ENCODE data around the gene CCSER2. TPM values are rescaled to one million over a fixed set of nuclear protein-coding genes. Genes with fewer than 3 reads are reported as not detected.

The CCSER2 gene
- total and polyA plus RNA-seq, 2 donors (not counting 1 experiment from before 2014, with no cell fraction given), result 6.0 to 45.9 TPM

GRCh38 chr10:84291384-84291783 lies 37.0 kb upstream of the CCSER2 start:
- TF ChIP-seq CTCF (IDR thresholded peaks at IDR 0.05), result no peak
- no peak for TF ChIP-seq EZH2 (IDR thresholded peaks at IDR 0.05; ENCODE audit: borderline replicate concordance, insufficient read depth, low read depth, low read length, poor library complexity, severe bottlenecking)
- ATAC-seq (ENCODE audit: low read depth) (no peak), DNase-seq (no peak)
- intact Hi-C loops (cut with micrococcal nuclease), result no loop called here
- POLR2A ChIA-PET, result no interaction called here
- CTCF ChIA-PET, result interaction anchor here (1.4 kb wide), 1 partner anchor 29 kb away, joined by 3 read pairs; no protein-coding TSS in a partner anchor
- H3K9me3 ChIP-seq (ENCODE audit: control extremely low read depth in 1 of 3, control insufficient read depth in 2 of 3, insufficient read depth in 1 of 3, low read length in 2 of 3), result peaks cover 0 to under 1% (median 0%) of the 10 kb centered on the region in 3 donors
- H3K9me3 Mint-ChIP-seq (ENCODE audit: insufficient read depth), result no peaks in the 10 kb centered on the region
- H3K27ac ChIP-seq (ENCODE audit: low read length in 2 of 2), result no peak overlapping the region
- no peaks in the 10 kb centered on the region for H4K20me1 ChIP-seq (ENCODE audit: control insufficient read depth, insufficient read depth, low read length, poor library complexity, severe bottlenecking)
- H3K4me2 ChIP-seq (replicated peaks; ENCODE audit: low read depth, low read length, poor library complexity, severe bottlenecking), result no peak overlapping the region
- H3K4me3 ChIP-seq (ENCODE audit: control extremely low read depth in 1 of 5, extremely low read depth in 1 of 5, insufficient read depth in 1 of 5, low read depth in 2 of 5, low read length in 4 of 5), result no peak overlapping the region
- no peaks in the 10 kb centered on the region for H3K4me1 Mint-ChIP-seq
- no peaks in the 10 kb centered on the region for H3K79me2 ChIP-seq (ENCODE audit: control insufficient read depth, insufficient read depth, low read length)
- H3K4me3 Mint-ChIP-seq, result no peak overlapping the region
- no peak overlapping the region for H3K27ac Mint-ChIP-seq
- no CpG with 5 or more reads among the region's 1 CpG for WGBS (ENCODE audit: insufficient coverage)
- H3K27me3 ChIP-seq (replicated peaks in 1 of 4; ENCODE audit: control extremely low read depth in 1 of 4, control insufficient read depth in 3 of 4, insufficient read depth in 4 of 4, low read length in 3 of 4), result peaks cover 0 to 4% (median 0%) of the 10 kb centered on the region in 4 experiments
- no peaks in the 10 kb centered on the region for H3K4me1 ChIP-seq (ENCODE audit: control insufficient read depth in 2 of 2, insufficient read depth in 2 of 2, low read length in 2 of 2)
- no peaks in the 10 kb centered on the region for H3K36me3 ChIP-seq (replicated peaks in 1 of 2; ENCODE audit: control extremely low read depth in 1 of 2, control insufficient read depth in 1 of 2, extremely low read depth in 1 of 2, insufficient read depth in 2 of 2, low read length in 1 of 2)
- H2AFZ ChIP-seq (ENCODE audit: insufficient read depth, low read depth, low read length, poor library complexity, severe bottlenecking), result no peak overlapping the region
- peaks cover 11% of the 10 kb centered on the region for H3K27me3 Mint-ChIP-seq
- H3K9ac ChIP-seq (ENCODE audit: low read length), result no peak overlapping the region

GRCh38 chr10:84292502-84292901 lies 35.9 kb upstream of the CCSER2 start:
- intact Hi-C loops (cut with micrococcal nuclease), result no loop called here
- WGBS (ENCODE audit: insufficient coverage), result no CpG with 5 or more reads among the region's 2 CpGs
- DNase-seq, result no peak

More at GRCh38 chr10:84292502-84292901, 35.9 kb upstream of the CCSER2 start:
- Histone ChIP-seq H3K9ac (ENCODE audit: low read length) (no peak overlapping the region), H3K36me3 (replicated peaks in 1 of 2; ENCODE audit: control extremely low read depth in 1 of 2, control insufficient read depth in 1 of 2, extremely low read depth in 1 of 2, insufficient read depth in 2 of 2, low read length in 1 of 2) (no peaks in the 10 kb centered on the region), H3K9me3 (ENCODE audit: control extremely low read depth in 1 of 3, control insufficient read depth in 2 of 3, insufficient read depth in 1 of 3, low read length in 2 of 3) (no peaks in the 10 kb centered on the region), H3K79me2 (ENCODE audit: control insufficient read depth, insufficient read depth, low read length) (no peaks in the 10 kb centered on the region), H3K4me3 (ENCODE audit: control extremely low read depth in 1 of 5, extremely low read depth in 1 of 5, insufficient read depth in 1 of 5, low read depth in 2 of 5, low read length in 4 of 5) (no peak overlapping the region), H3K4me1 (ENCODE audit: control insufficient read depth in 2 of 2, insufficient read depth in 2 of 2, low read length in 2 of 2) (no peaks in the 10 kb centered on the region), H4K20me1 (ENCODE audit: control insufficient read depth, insufficient read depth, low read length, poor library complexity, severe bottlenecking) (no peaks in the 10 kb centered on the region), H3K27me3 (replicated peaks in 1 of 4; ENCODE audit: control extremely low read depth in 1 of 4, control insufficient read depth in 3 of 4, insufficient read depth in 4 of 4, low read length in 3 of 4) (peaks cover 0 to 4% (median 0%) of the 10 kb centered on the region in 4 experiments), H3K27ac (ENCODE audit: low read length in 2 of 2) (no peak overlapping the region), H2AFZ (ENCODE audit: insufficient read depth, low read depth, low read length, poor library complexity, severe bottlenecking) (no peak overlapping the region), H3K4me2 (replicated peaks; ENCODE audit: low read depth, low read length, poor library complexity, severe bottlenecking) (no peak overlapping the region)
- ChIA-PET POLR2A (no interaction called here), CTCF (interaction anchor here (1.3 kb wide), 1 partner anchor 32 kb away, joined by 3 read pairs; no protein-coding TSS in a partner anchor)
- no peak for ATAC-seq (ENCODE audit: low read depth)
- Mint-ChIP-seq H3K4me1 (no peaks in the 10 kb centered on the region), H3K27me3 (peaks cover 10% of the 10 kb centered on the region), H3K27ac (no peak overlapping the region), H3K9me3 (ENCODE audit: insufficient read depth) (no peaks in the 10 kb centered on the region), H3K4me3 (no peak overlapping the region)
- TF ChIP-seq EZH2 (IDR thresholded peaks at IDR 0.05; ENCODE audit: borderline replicate concordance, insufficient read depth, low read depth, low read length, poor library complexity, severe bottlenecking) (no peak), CTCF (IDR thresholded peaks at IDR 0.05) (no peak)
